Upper lobe of left lung (tissue), 6 donors: ENCODE measurements around the gene IL1RN. TPM values are rescaled to one million over a fixed set of nuclear protein-coding genes. Genes with fewer than 3 reads are reported as not detected.

Source experiments
- ATAC-seq, 2 donors: fragments of 200-7000 bp; cut with Tn5 transposase; one replicate each; pipeline ENCODE4 v1.9.1; 2022; ENCODE audit warnings: mild to moderate bottlenecking in 2 of 2, moderate library complexity in 2 of 2; ENCODE audit not compliant: low FRiP score in 2 of 2
- DNase-seq, 2 donors: peaks; one replicate each; pipeline ENCODE4 v3.0.0-alpha.2; 2019 to 2020
- H3K27ac ChIP-seq, 4 donors: fragments of 200-600 bp; sonication (generic); one replicate each; pipeline ENCODE4 v1.5.1; 2016 to 2019
- H3K27me3 ChIP-seq, 4 donors: fragments of 200-600 bp; sonication (generic); one replicate each; pipeline ENCODE4 v1.5.1; 2017 to 2019
- H3K36me3 ChIP-seq, 4 donors: fragments of 200-600 bp; sonication (generic); one replicate each; pipeline ENCODE4 v1.5.1; 2016 to 2019
- H3K4me1 ChIP-seq, 4 donors: fragments of 200-600 bp; sonication (generic); one replicate each; pipeline ENCODE4 v1.5.1; 2018 to 2019
- H3K4me3 ChIP-seq, 4 donors: fragments of 200-600 bp; sonication (generic); one replicate each; pipeline ENCODE4 v1.5.1; 2017 to 2019; ENCODE audit warnings: mild to moderate bottlenecking in 2 of 4, moderate library complexity in 1 of 4
- H3K9me3 ChIP-seq, 4 donors: fragments of 200-600 bp; sonication (generic); one replicate each; pipeline ENCODE4 v1.5.1; 2018 to 2019
- CTCF ChIP-seq, 6 experiments: fragments of 450-650 bp in 4 of 6; fragments of 200-600 bp in 2 of 6; sonication (generic) in 2 of 6; IDR thresholded peaks; one replicate each; pipeline ENCODE4 v1.5.1; 2016 to 2019; ENCODE audit warnings: antibody characterized with exemption in 6 of 6
- EP300 ChIP-seq, 4 donors: sonication (generic); formaldehyde crosslinking; IDR thresholded peaks; one replicate each; pipeline ENCODE4 v1.5.1; 2017; ENCODE audit warnings: antibody characterized with exemption in 4 of 4, control low read depth in 2 of 4
- POLR2A ChIP-seq, 4 donors: fragments of 450-650 bp; IDR thresholded peaks; one replicate each; pipeline ENCODE4 v1.5.1; 2016 to 2017; ENCODE audit warnings: antibody characterized with exemption in 4 of 4, mild to moderate bottlenecking in 2 of 4
- POLR2AphosphoS5 ChIP-seq, 2 donors: sonication (generic); formaldehyde crosslinking; IDR thresholded peaks; one replicate each; pipeline ENCODE4 v1.5.1; 2017; ENCODE audit warnings: antibody characterized with exemption in 2 of 2
- WGBS, 2 donors: methylation state at CpG; one replicate each; pipeline ENCODE4 v1.1.5; 2017 to 2018; 5-methylcytosine and 5-hydroxymethylcytosine counted together
- total RNA-seq, 6 donors: library from RNA; depleted of rRNA in 4 of 6; stranded (reverse); fragments of >200 nt in 4 of 6; gene quantifications; one replicate each; pipeline versions ENCODE4 v1.1.0 to v1.2.1, GENCODE V29; 2016 to 2021
- donor health status: DM: no; HTN: no; CAD: no; lungs with moderate emphysema.
- donor health status: DM: no; HTN: yes; CAD: no; lungs with severe emphysema.

Gene IL1RN
- total RNA-seq, 6 donors from 2014 or later: 2.0 to 40.6 (median 7.9) TPM

GRCh38 chr2:113114224-113114945 lies 13.0 kb upstream of the IL1RN start:
- no peak for ATAC-seq
- Histone ChIP-seq H3K4me3 (no peak overlapping the region), H3K27ac (no peak overlapping the region), H3K27me3 (no peaks in the 10 kb centered on the region), H3K36me3 (no peaks in the 10 kb centered on the region), H3K4me1 (peaks cover 0 to 8% (median 6%) of the 10 kb centered on the region in 4 donors), H3K9me3 (no peaks in the 10 kb centered on the region)
- TF ChIP-seq EP300 (IDR thresholded peaks at IDR 0.05) (no peak), CTCF (IDR thresholded peaks at IDR 0.05) (no peak), POLR2AphosphoS5 (IDR thresholded peaks at IDR 0.05) (no peak), POLR2A (IDR thresholded peaks at IDR 0.05) (no peak)
- WGBS, 2 donors: 77 to 84% methylated on average over 6 of the region's 6 CpGs
- DNase-seq: no peak

GRCh38 chr2:113114996-113115395 lies 12.4 kb upstream of the IL1RN start:
- Histone ChIP-seq H3K9me3 (no peaks in the 10 kb centered on the region), H3K4me1 (peaks cover 0 to 8% (median 6%) of the 10 kb centered on the region in 4 donors), H3K27ac (no peak overlapping the region), H3K4me3 (no peak overlapping the region), H3K36me3 (no peaks in the 10 kb centered on the region), H3K27me3 (no peaks in the 10 kb centered on the region)
- DNase-seq (no peak), ATAC-seq (no peak)
- 75 to 86% methylated on average over 4 of the region's 4 CpGs for WGBS, 2 donors
- TF ChIP-seq CTCF (IDR thresholded peaks at IDR 0.05) (no peak), POLR2AphosphoS5 (IDR thresholded peaks at IDR 0.05) (no peak)

- no peaks in the 10 kb centered on the region for H3K9me3 ChIP-seq
- H3K27ac ChIP-seq: peak overlapping the region in 1 of 4 donors; percentile 35
- 46 to 54% methylated on average over 9 to 10 of the region's 10 CpGs for WGBS, 2 donors
- H3K4me1 ChIP-seq: peaks cover 0 to 8% (median 6%) of the 10 kb centered on the region in 4 donors
- peak in 1 of 2 donors; percentile 40 for DNase-seq
- H3K27me3 ChIP-seq: no peaks in the 10 kb centered on the region
- no peak for TF ChIP-seq POLR2A (IDR thresholded peaks at IDR 0.05)
- TF ChIP-seq EP300 (IDR thresholded peaks at IDR 0.05): no peak
- TF ChIP-seq POLR2AphosphoS5 (IDR thresholded peaks at IDR 0.05): no peak
- no peak for TF ChIP-seq CTCF (IDR thresholded peaks at IDR 0.05)
- H3K4me3 ChIP-seq: no peak overlapping the region
- no peak for ATAC-seq
- H3K36me3 ChIP-seq: no peaks in the 10 kb centered on the region
Observed at GRCh38 chr2:113116100-113116958, 11.1 kb upstream of the IL1RN start.

GRCh38 chr2:113117541-113118262 lies 9.7 kb upstream of the IL1RN start:
- H3K4me3 ChIP-seq: no peak overlapping the region
- H3K27me3 ChIP-seq: no peaks in the 10 kb centered on the region
- ATAC-seq (peak; percentile 63 to 85), DNase-seq (peak; percentile 27 to 69)
- no peaks in the 10 kb centered on the region for H3K36me3 ChIP-seq
- 76 to 88% methylated on average over 7 to 9 of the region's 9 CpGs for WGBS, 2 donors
- no peak overlapping the region for H3K27ac ChIP-seq
- peaks cover 0 to 8% (median 6%) of the 10 kb centered on the region in 4 donors for H3K4me1 ChIP-seq
- no peak for TF ChIP-seq POLR2A (IDR thresholded peaks at IDR 0.05)
- TF ChIP-seq POLR2AphosphoS5 (IDR thresholded peaks at IDR 0.05): no peak
- TF ChIP-seq CTCF (IDR thresholded peaks at IDR 0.05): no peak
- no peak for TF ChIP-seq EP300 (IDR thresholded peaks at IDR 0.05)
- no peaks in the 10 kb centered on the region for H3K9me3 ChIP-seq
